ENCODE data around the gene DBN1. TPM values are rescaled to one million over a fixed set of nuclear protein-coding genes. Genes with fewer than 3 reads are reported as not detected.

The DBN1 gene
- total RNA-seq, 1 donor from 2014 or later: 434 TPM

DNA sequence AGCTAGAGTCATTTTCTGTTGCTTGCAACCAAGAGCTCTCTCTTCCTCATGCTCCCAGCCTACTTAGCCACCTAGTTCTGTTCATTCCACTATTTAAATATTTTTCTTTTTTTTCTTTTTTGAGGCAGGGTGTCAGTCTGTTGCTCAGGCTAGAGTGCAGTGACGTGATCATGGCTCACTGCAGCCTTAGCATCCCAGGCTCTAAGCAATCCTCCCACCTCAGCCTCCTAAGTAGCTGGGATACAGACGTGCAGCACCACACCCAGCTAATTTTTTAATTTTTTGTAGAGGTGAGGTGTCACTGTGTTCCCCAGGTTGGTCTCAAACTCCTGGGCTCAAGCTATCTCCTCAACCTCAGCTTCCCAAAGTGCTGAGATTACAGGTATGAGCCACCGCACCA, 59.0 kb downstream of the DBN1 start:
- no peak for DNase-seq (ENCODE audit: low read depth)
- no peak for TF ChIP-seq CTCF (IDR thresholded peaks at IDR 0.05; ENCODE audit: insufficient read depth, low read length, poor library complexity, severe bottlenecking)
- Histone ChIP-seq H3K4me3 (ENCODE audit: low read depth, low read length) (no peak overlapping the region), H3K27me3 (ENCODE audit: control insufficient read depth, insufficient read depth, low read length) (no peaks in the 10 kb centered on the region), H3K36me3 (ENCODE audit: control insufficient read depth, insufficient read depth, low read length) (no peaks in the 10 kb centered on the region)

DNA sequence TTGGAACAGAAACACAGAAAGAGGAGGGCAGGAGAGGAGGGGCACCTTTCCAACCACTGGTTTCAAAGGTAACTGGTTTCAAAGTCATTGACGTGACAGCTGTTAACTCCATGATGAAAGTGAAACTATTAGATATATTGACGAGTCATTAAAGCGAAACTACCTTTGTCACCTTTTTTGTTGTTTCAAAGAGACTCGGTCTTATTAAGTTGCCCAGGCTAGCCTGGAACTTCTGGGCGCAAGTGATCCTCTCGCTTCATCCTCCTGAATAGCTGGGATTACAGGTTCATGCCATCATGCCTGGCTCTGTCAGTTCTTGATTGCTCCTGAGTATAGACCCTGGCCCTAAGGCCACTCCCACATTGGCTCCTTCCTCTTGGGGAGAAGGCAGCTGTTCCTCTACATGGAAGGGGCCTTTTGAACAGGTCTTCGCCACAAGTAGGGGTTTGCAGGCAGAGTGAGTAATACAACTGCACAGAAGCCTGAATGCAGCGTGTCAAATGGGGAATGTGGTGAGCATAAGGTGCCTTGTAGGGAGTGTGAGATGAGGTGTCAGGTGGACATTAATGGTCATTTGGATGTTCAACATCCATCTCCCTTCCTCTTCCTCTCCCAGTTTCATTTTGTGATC, 60.7 kb downstream of the DBN1 start:
- TF ChIP-seq CTCF (IDR thresholded peaks at IDR 0.05; ENCODE audit: insufficient read depth, low read length, poor library complexity, severe bottlenecking): no peak

DNA sequence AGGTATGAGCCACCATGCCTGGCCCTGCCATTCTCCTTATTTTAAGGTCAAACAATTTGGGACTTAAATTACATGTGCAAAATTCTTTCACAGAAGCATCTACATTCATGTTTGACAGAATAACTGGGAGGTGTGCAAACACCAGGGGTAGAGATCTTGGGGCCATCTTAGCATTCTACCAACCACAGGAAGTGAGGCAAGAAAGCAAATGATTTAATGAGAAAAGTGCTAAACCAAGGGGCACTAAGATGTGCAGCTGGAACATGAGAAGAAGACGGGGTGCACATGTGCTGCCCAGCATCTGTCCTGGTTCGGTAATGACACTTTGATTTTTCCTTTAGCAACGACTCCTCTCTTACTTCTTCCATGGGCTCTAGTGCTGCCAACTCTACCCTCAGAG, 62.9 kb downstream of the DBN1 start:
- no peak overlapping the region for H3K4me3 ChIP-seq (ENCODE audit: low read depth, low read length)
- H3K27me3 ChIP-seq (ENCODE audit: control insufficient read depth, insufficient read depth, low read length): no peaks in the 10 kb centered on the region
- no peaks in the 10 kb centered on the region for H3K36me3 ChIP-seq (ENCODE audit: control insufficient read depth, insufficient read depth, low read length)
- no peak for TF ChIP-seq CTCF (IDR thresholded peaks at IDR 0.05; ENCODE audit: insufficient read depth, low read length, poor library complexity, severe bottlenecking)
- no peak for DNase-seq (ENCODE audit: low read depth)

More for the DNA sequence above, 60.7 kb downstream of the DBN1 start:
- DNase-seq (ENCODE audit: low read depth): no peak
- Histone ChIP-seq H3K36me3 (ENCODE audit: control insufficient read depth, insufficient read depth, low read length) (no peaks in the 10 kb centered on the region), H3K27me3 (ENCODE audit: control insufficient read depth, insufficient read depth, low read length) (no peaks in the 10 kb centered on the region), H3K4me3 (ENCODE audit: low read depth, low read length) (no peak overlapping the region)

DNA sequence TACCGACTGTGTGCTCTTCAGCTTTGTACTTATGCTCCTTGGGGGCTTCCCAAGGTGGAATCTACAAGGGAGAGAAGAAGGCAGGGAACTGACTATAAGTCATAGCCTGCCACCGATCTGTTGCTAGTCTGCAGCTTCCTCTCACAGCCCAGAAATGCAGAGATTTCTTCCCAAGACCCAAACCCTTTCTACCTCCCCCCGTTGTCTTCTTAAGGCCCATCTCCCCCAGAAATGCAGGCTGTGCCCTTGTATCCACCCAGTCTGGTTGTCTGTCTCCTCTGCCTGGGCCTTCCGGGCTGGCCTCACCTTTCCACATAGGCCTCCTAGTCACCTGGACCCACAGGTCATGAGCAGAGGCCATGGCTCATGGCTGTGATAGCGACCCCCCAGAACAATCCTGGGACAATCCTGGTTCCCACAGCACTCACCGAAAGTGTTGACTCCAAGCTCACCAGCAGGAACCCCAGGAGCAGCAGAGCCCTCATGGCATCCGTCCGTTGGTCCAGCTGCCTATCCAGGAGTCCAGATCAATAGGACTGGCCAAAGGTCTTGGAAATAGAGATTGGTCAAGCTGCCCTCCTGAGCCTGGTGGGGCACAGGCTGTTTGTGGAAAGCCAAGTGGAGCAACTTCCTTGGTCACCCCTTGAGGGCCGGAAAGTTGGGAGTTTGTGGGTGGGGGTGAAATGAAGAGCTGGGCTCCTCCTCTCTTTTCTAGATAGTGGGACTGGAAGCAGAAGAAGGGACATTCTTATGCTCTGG, 64.2 kb downstream of the DBN1 start, which contains the start of gene F12:
TSS of gene F12 (minus strand) at position 522 of the 759 bp plus-strand sequence. CDS start at position 485, 37 bp downstream.
- TF ChIP-seq CTCF (IDR thresholded peaks at IDR 0.05; ENCODE audit: insufficient read depth, low read length, poor library complexity, severe bottlenecking): no peak
- H3K36me3 ChIP-seq (ENCODE audit: control insufficient read depth, insufficient read depth, low read length): no peaks in the 10 kb centered on the region

More for the DNA sequence above, 64.2 kb downstream of the DBN1 start, which contains the start of gene F12:
- no peak for DNase-seq (ENCODE audit: low read depth)
- Histone ChIP-seq H3K27me3 (ENCODE audit: control insufficient read depth, insufficient read depth, low read length) (no peaks in the 10 kb centered on the region), H3K4me3 (ENCODE audit: low read depth, low read length) (no peak within 1 kb of the TSS)

Other genes with a start within 250 kb of the DBN1 start
- 28.3 and 35.9 TPM in 2 replicates for gene RAB24, start 169.9 kb downstream of the DBN1 start, total RNA-seq
- 178 and 199 TPM in 2 replicates for gene PRELID1, start 169.8 kb downstream of the DBN1 start, total RNA-seq
- gene MXD3, start 161.7 kb downstream of the DBN1 start, total RNA-seq: 3.4 and 6.6 TPM in 2 replicates
- 279 and 308 TPM in 2 replicates for gene LMAN2, start 122.0 kb downstream of the DBN1 start, total RNA-seq
- 14.5 and 22.9 TPM in 2 replicates for gene RGS14, start 115.7 kb downstream of the DBN1 start, total RNA-seq
- not detected in 2 replicates for gene SLC34A1, start 89.2 kb downstream of the DBN1 start, total RNA-seq
- not detected in 2 replicates for gene PFN3, start 73.0 kb downstream of the DBN1 start, total RNA-seq
- gene F12, start 64.1 kb downstream of the DBN1 start, total RNA-seq: 4.0 and 5.1 TPM in 2 replicates
- 34.9 and 46.4 TPM in 2 replicates for gene GRK6, start 47.0 kb downstream of the DBN1 start, total RNA-seq
- gene PRR7, start 26.8 kb downstream of the DBN1 start, total RNA-seq: 5.8 and 10.3 TPM in 2 replicates
- gene PDLIM7, start 24.0 kb upstream of the DBN1 start, total RNA-seq: 467 and 551 TPM in 2 replicates
- 1.1 TPM in 2 replicates for gene DOK3, start 36.2 kb upstream of the DBN1 start, total RNA-seq
- gene DDX41, start 43.3 kb upstream of the DBN1 start, total RNA-seq: 151 and 191 TPM in 2 replicates
- 21.9 and 29.5 TPM in 2 replicates for gene FAM193B, start 80.9 kb upstream of the DBN1 start, total RNA-seq
- gene TMED9, start 118.6 kb upstream of the DBN1 start, total RNA-seq: 163 and 175 TPM in 2 replicates
- 40.7 and 46.5 TPM in 2 replicates for gene B4GALT7, start 126.5 kb upstream of the DBN1 start, total RNA-seq